Trophoblast cell (in vitro differentiated cells and primary cell): ENCODE measurements around the gene ZNF165.
"Not testable (repeated sequence)": the region's sequence is repeated elsewhere in the genome, so short reads cannot be mapped to it uniquely, and the experiment has no call there.

Experiments used
- DNase-seq, 2 donors: peaks; one replicate each; pipeline ENCODE4 v3.0.0-alpha.2; 2016
- H2AFZ ChIP-seq: 2 replicates; pipeline ENCODE4 v1.6.1; 2013; ENCODE audit warnings: low read length, moderate library complexity, mild to moderate bottlenecking; ENCODE audit not compliant: insufficient read depth, poor library complexity
- H2AK5ac ChIP-seq: 2 replicates; pipeline ENCODE4 v1.6.1; 2013; ENCODE audit warnings: mild to moderate bottlenecking, low read length
- H2BK120ac ChIP-seq: 2 replicates; pipeline ENCODE4 v1.6.1; 2013; ENCODE audit warnings: low read length, mild to moderate bottlenecking, moderate library complexity; ENCODE audit not compliant: insufficient read depth, poor library complexity
- H2BK12ac ChIP-seq: 2 replicates; pipeline ENCODE4 v1.6.1; 2013; ENCODE audit warnings: mild to moderate bottlenecking, low read length, moderate library complexity
- H2BK5ac ChIP-seq: 2 replicates; pipeline ENCODE4 v1.6.1; 2013; ENCODE audit warnings: low read length, low read depth, moderate library complexity, mild to moderate bottlenecking; ENCODE audit not compliant: poor library complexity
- H3K14ac ChIP-seq: 2 replicates; pipeline ENCODE4 v1.6.1; 2013; ENCODE audit warnings: mild to moderate bottlenecking, low read length
- H3K18ac ChIP-seq: 2 replicates; pipeline ENCODE4 v1.6.1; 2013; ENCODE audit warnings: mild to moderate bottlenecking, low read length
- H3K23ac ChIP-seq: 2 replicates; pipeline ENCODE4 v1.6.1; 2013; ENCODE audit warnings: low read length
- H3K27ac ChIP-seq: 2 replicates; pipeline ENCODE4 v1.5.1; 2013; ENCODE audit warnings: low read depth, mild to moderate bottlenecking, inconsistent platforms, low read length, moderate library complexity
- H3K27me3 ChIP-seq: 2 replicates; pipeline ENCODE4 v1.6.1; 2013; ENCODE audit warnings: inconsistent platforms, mild to moderate bottlenecking, low read length, moderate library complexity; ENCODE audit not compliant: insufficient read depth
- H3K36me3 ChIP-seq, 2 experiments: 1 replicate in 1 of 2; 2 replicates in 1 of 2; pipeline ENCODE4 v1.6.1; 2013; ENCODE audit warnings: low read length in 2 of 2, mild to moderate bottlenecking in 2 of 2, moderate library complexity in 1 of 2; ENCODE audit not compliant: insufficient read depth in 2 of 2, control insufficient read depth in 1 of 2
- H3K4ac ChIP-seq: 2 replicates; pipeline ENCODE4 v1.6.1; 2013; ENCODE audit warnings: low read depth, mild to moderate bottlenecking, low read length, moderate library complexity
- H3K4me1 ChIP-seq, 2 experiments: 1 replicate in 1 of 2; 2 replicates in 1 of 2; pipeline ENCODE4 v1.6.1; 2013; ENCODE audit warnings: low read length in 2 of 2, mild to moderate bottlenecking in 2 of 2, moderate library complexity in 1 of 2; ENCODE audit not compliant: insufficient read depth in 2 of 2, control insufficient read depth in 1 of 2
- H3K4me2 ChIP-seq: 2 replicates; pipeline ENCODE4 v1.6.1; 2013; ENCODE audit warnings: inconsistent platforms, mild to moderate bottlenecking, low read length, moderate library complexity
- H3K4me3 ChIP-seq: 2 replicates; pipeline ENCODE4 v1.5.1; 2013; ENCODE audit warnings: mild to moderate bottlenecking, low read depth, low read length, inconsistent platforms
- H3K79me1 ChIP-seq: one replicate; pipeline ENCODE4 v1.6.1; 2013; ENCODE audit warnings: low read length
- H3K79me2 ChIP-seq: 2 replicates; pipeline ENCODE4 v1.6.1; 2013; ENCODE audit warnings: low read length, mild to moderate bottlenecking; ENCODE audit not compliant: control insufficient read depth, insufficient read depth, poor library complexity
- H3K9ac ChIP-seq: 2 replicates; pipeline ENCODE4 v1.6.1; 2013; ENCODE audit warnings: mild to moderate bottlenecking, low read length
- H3K9me3 ChIP-seq: 2 replicates; pipeline ENCODE4 v1.6.1; 2013; ENCODE audit warnings: low read depth, mild to moderate bottlenecking, control low read depth, inconsistent platforms, low read length; ENCODE audit not compliant: insufficient read depth
- H4K12ac ChIP-seq: 2 replicates; pipeline ENCODE4 v1.6.1; 2013; ENCODE audit warnings: low read depth, mild to moderate bottlenecking, low read length, moderate library complexity
- H4K8ac ChIP-seq: 2 replicates; pipeline ENCODE4 v1.6.1; 2013; ENCODE audit warnings: low read depth, mild to moderate bottlenecking, low read length, moderate library complexity
- H4K91ac ChIP-seq: one replicate; pipeline ENCODE4 v1.6.1; 2013; ENCODE audit warnings: low read depth, mild to moderate bottlenecking, low read length, moderate library complexity
- WGBS: extraction: QIAGEN DNeasy Blood & Tissue Kit; methylation state at CpG from one replicate; pipeline ENCODE4 v1.1.7; 2013; ENCODE audit warnings: missing lambda C conversion rate; ENCODE audit not compliant: insufficient read length, insufficient coverage; ENCODE audit errors: extremely low coverage; 5-methylcytosine and 5-hydroxymethylcytosine counted together

ZNF165 gene

DNA sequence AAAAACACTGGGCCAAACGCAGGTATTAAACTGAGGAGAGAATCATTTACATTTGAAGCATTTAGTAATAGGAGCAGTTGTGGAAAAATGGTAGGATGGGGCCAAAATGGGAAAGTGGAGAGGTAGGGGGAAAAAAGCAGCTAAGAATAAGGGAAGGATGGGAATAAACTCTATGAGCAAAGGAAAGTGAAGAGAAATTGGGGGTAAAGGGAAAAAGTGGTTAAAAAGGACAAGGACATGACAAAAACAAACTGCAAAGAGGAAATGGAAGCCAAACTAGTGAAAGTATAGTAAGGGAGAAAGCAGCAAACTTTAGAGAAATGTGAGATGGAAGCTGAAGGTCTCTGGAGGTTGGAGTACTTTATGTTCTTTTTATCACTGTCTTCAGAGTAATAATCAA is 37.8 kb downstream of the ZNF165 start:
- Histone ChIP-seq H3K79me1 (no peaks in the 10 kb centered on the region), H3K4me1 (no peaks in the 10 kb centered on the region), H2AFZ (no peak overlapping the region), H2BK120ac (no peak overlapping the region), H2BK5ac (no peak overlapping the region), H3K4ac (no peak overlapping the region), H2AK5ac (no peak overlapping the region), H3K36me3 (peaks cover 5 to 12% of the 10 kb centered on the region in 2 experiments), H3K9me3 (no peaks in the 10 kb centered on the region), H3K4me2 (no peak overlapping the region), H4K8ac (no peak overlapping the region), H3K9ac (no peak overlapping the region), H2BK12ac (no peak overlapping the region), H3K27me3 (no peaks in the 10 kb centered on the region), H3K23ac (no peak overlapping the region), H3K18ac (no peak overlapping the region), H3K27ac (no peak overlapping the region), H3K4me3 (no peak overlapping the region), H3K79me2 (no peaks in the 10 kb centered on the region), H3K14ac (no peak overlapping the region), H4K12ac (no peak overlapping the region), H4K91ac (no peak overlapping the region)
- DNase-seq = no peak
- no CpG with 5 or more reads among the region's 1 CpG for WGBS

DNA sequence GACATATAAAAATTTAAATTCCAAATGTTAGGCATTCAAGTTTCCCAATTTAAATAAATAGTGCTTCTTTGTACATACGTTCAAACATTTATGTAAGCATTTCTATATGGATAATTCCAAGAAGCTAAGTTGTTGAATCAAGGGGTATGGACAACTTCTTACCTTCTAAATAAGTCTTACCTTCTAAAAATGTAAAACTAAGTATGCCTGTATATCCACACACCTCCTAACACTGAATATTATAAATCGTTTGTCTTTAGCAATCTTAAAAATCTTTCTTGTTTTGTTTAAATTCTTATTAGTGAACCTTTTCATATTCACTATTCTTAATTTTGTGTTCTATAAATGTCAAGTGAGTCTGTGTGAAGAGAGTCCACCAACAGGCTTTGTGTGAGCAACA is 41.5 kb downstream of the ZNF165 start:
- no peak overlapping the region for H2BK5ac ChIP-seq
- no peak overlapping the region for H3K27ac ChIP-seq
- no peak overlapping the region for H3K14ac ChIP-seq
- H2BK120ac ChIP-seq = no peak overlapping the region
- H2AFZ ChIP-seq = no peak overlapping the region
- DNase-seq = no peak
- H4K8ac ChIP-seq = no peak overlapping the region
- H4K12ac ChIP-seq = no peak overlapping the region
- H2BK12ac ChIP-seq = no peak overlapping the region
- H3K9ac ChIP-seq = no peak overlapping the region
- H3K27me3 ChIP-seq = no peaks in the 10 kb centered on the region
- H3K9me3 ChIP-seq = no peaks in the 10 kb centered on the region
- H3K4me2 ChIP-seq = no peak overlapping the region
- no peak overlapping the region for H3K23ac ChIP-seq
- peaks cover 0 to 3% of the 10 kb centered on the region in 2 experiments for H3K4me1 ChIP-seq
- no CpG with 5 or more reads among the region's 2 CpGs for WGBS
- peaks cover 2% of the 10 kb centered on the region for H3K79me2 ChIP-seq
- no peak overlapping the region for H4K91ac ChIP-seq
- H3K79me1 ChIP-seq = peaks cover 3% of the 10 kb centered on the region
- H3K18ac ChIP-seq = no peak overlapping the region
- H2AK5ac ChIP-seq = no peak overlapping the region
- H3K4ac ChIP-seq = no peak overlapping the region
- no peak overlapping the region for H3K4me3 ChIP-seq
- peaks cover 6 to 8% of the 10 kb centered on the region in 2 experiments for H3K36me3 ChIP-seq

DNA sequence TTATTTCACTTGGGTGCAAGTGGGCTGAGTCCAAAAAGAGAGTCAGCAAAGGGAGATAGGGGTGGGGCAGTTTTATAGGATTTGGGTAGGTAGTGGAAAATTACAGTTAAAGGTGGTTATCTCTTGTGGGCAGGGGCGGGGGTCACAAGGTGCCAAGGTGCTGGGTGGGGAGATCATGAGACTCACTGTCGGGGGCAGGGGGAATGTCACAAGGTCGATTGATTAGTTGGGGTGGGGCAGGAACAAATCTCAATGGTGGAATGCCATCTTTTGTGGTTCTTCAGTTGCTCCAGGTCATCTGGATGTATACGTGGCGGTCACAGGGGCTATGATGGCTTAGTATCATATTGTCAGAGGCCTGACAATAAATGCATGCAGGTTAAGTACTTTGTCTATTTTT is 41.9 kb downstream of the ZNF165 start:
- H4K12ac ChIP-seq, H3K4ac ChIP-seq, H4K8ac ChIP-seq, H2AFZ ChIP-seq, H2BK12ac ChIP-seq, H2AK5ac ChIP-seq, H2BK120ac ChIP-seq, H3K79me2 ChIP-seq, H3K4me3 ChIP-seq, H2BK5ac ChIP-seq, H3K79me1 ChIP-seq, H3K9ac ChIP-seq, H3K9me3 ChIP-seq, H3K27ac ChIP-seq, H3K14ac ChIP-seq, H3K4me2 ChIP-seq, H3K36me3 ChIP-seq, H4K91ac ChIP-seq, H3K4me1 ChIP-seq, H3K23ac ChIP-seq, H3K18ac ChIP-seq, DNase-seq, H3K27me3 ChIP-seq: not testable (repeated sequence)
- WGBS = no CpG with 5 or more reads among the region's 5 CpGs

DNA sequence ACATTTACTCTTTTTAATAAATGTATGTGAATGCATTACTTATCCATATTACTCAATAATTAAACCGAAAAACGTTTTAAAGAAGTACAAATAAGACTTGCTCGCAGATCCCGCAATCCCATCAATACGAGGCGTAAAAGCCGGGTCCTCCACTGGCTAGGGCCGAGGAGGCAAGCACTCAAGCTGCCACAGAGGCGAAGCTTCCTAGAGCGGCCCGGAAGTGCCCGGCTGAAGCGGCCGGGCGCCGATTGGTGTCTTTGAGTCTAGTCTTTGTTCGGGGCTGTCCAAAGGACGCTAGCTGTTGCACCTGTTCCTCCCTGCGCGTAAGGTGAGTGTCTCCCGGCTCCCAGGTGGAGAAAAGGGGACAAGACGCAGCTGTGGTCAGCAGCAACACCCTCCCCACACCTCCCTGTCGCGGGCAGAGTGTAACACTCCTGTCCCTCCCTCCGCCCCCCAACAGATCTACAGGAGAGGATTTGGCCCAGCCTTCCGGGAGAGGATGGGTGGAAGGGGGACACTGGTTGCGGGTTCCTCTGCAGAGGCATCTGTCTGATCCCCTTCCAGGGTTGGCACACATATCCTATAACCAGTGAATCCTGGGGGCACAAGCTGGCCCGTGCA is 44.1 kb downstream of the ZNF165 start, which contains the start of gene ZSCAN16:
Gene ZSCAN16, plus strand, starts transcription at position 260 of the 621 bp plus-strand sequence. CDS start 835 bp downstream, outside the sequence.
- Histone ChIP-seq H2BK12ac (no peak within 1 kb of the TSS), H2BK120ac (no peak within 1 kb of the TSS), H3K79me1 (peaks cover 3% of the 10 kb centered on the region), H3K79me2 (peaks cover 2% of the 10 kb centered on the region), H3K4me2 (peak within 1 kb of the TSS; percentile 75), H2BK5ac (no peak within 1 kb of the TSS), H2AK5ac (peak within 1 kb of the TSS; percentile 15), H4K8ac (peak within 1 kb of the TSS; percentile 97), H3K14ac (peak within 1 kb of the TSS; percentile 74), H3K9me3 (no peaks in the 10 kb centered on the region), H3K27ac (no peak within 1 kb of the TSS), H3K4me3 (peak within 1 kb of the TSS; percentile 85), H4K91ac (peak within 1 kb of the TSS; percentile 64), H3K18ac (peak within 1 kb of the TSS; percentile 91), H4K12ac (peak within 1 kb of the TSS; percentile 94), H2AFZ (peak within 1 kb of the TSS; percentile 99), H3K36me3 (peaks cover 6 to 8% of the 10 kb centered on the region in 2 experiments), H3K4me1 (peaks cover 0 to 3% of the 10 kb centered on the region in 2 experiments), H3K27me3 (no peaks in the 10 kb centered on the region), H3K4ac (peak within 1 kb of the TSS; percentile 59), H3K9ac (peak within 1 kb of the TSS; percentile 81), H3K23ac (no peak within 1 kb of the TSS)
- DNase-seq = peak; percentile 85 to 88
- WGBS = no CpG with 5 or more reads among the region's 28 CpGs
